ENCODE results near the gene SYNDIG1. TPM values are rescaled to one million over a fixed set of nuclear protein-coding genes. Genes with fewer than 3 reads are reported as not detected.

Gene SYNDIG1
- total RNA-seq: not detected
- polyA plus RNA-seq: not detected

- Mint-ChIP-seq H3K27me3 (peaks cover 51% of the 10 kb centered on the region), H3K4me3 (peak within 1 kb of the TSS in 2 of 4 donors; percentile 29 to 43), H3K4me1 (peaks cover 0 to 6% (median 0%) of the 10 kb centered on the region in 4 donors), H3K27ac (no peak within 1 kb of the TSS), H3K36me3 (no peaks in the 10 kb centered on the region), H3K9me3 (no peaks in the 10 kb centered on the region)
- Histone ChIP-seq H3K27me3 (ENCODE audit: control insufficient read depth, insufficient read depth, low read length) (peaks cover 6% of the 10 kb centered on the region), H3K4me1 (ENCODE audit: control insufficient read depth, insufficient read depth, low read length, poor library complexity, severe bottlenecking) (no peaks in the 10 kb centered on the region), H3K27ac (ENCODE audit: insufficient read depth, low read length, poor library complexity, severe bottlenecking) (no peak within 1 kb of the TSS), H3K4me3 (ENCODE audit: low read depth, low read length) (no peak within 1 kb of the TSS), H3K9me3 (ENCODE audit: control insufficient read depth in 2 of 2, low read length in 2 of 2) (no peaks in the 10 kb centered on the region), H3K36me3 (ENCODE audit: control insufficient read depth, insufficient read depth, low read length) (no peaks in the 10 kb centered on the region)
- no peak for ATAC-seq (ENCODE audit: low read depth in 2 of 2)
- DNase-seq: no peak
Observed at GRCh38 chr20:24469116-24469893, at the start of gene SYNDIG1. SYNDIG1 (plus strand) TSS chr20:24469629; CDS start chr20:24543098, 73,469 bp downstream.

- H3K4me1 ChIP-seq (ENCODE audit: control insufficient read depth, insufficient read depth, low read length, poor library complexity, severe bottlenecking): no peaks in the 10 kb centered on the region
- H3K9me3 ChIP-seq (ENCODE audit: control insufficient read depth in 2 of 2, low read length in 2 of 2): peaks cover 0 to 2% of the 10 kb centered on the region in 2 experiments
- no peaks in the 10 kb centered on the region for H3K27me3 ChIP-seq (ENCODE audit: control insufficient read depth, insufficient read depth, low read length)
- H3K9me3 Mint-ChIP-seq: peaks cover 0 to 17% (median 1%) of the 10 kb centered on the region in 7 donors
- H3K4me3 Mint-ChIP-seq: no peak overlapping the region
- DNase-seq: no peak
- H3K36me3 ChIP-seq (ENCODE audit: control insufficient read depth, insufficient read depth, low read length): no peaks in the 10 kb centered on the region
- no peaks in the 10 kb centered on the region for H3K36me3 Mint-ChIP-seq
- no peak overlapping the region for H3K27ac ChIP-seq (ENCODE audit: insufficient read depth, low read length, poor library complexity, severe bottlenecking)
- H3K4me3 ChIP-seq (ENCODE audit: low read depth, low read length): no peak overlapping the region
- peaks cover 4% of the 10 kb centered on the region for H3K27me3 Mint-ChIP-seq
- no peak overlapping the region for H3K27ac Mint-ChIP-seq
- H3K4me1 Mint-ChIP-seq: no peaks in the 10 kb centered on the region
- no peak for ATAC-seq (ENCODE audit: low read depth in 2 of 2)
Observed at GRCh38 chr20:24419786-24420185, 49.6 kb upstream of the SYNDIG1 start.

GRCh38 chr20:24420567-24420966, 48.9 kb upstream of the SYNDIG1 start:
- DNase-seq (no peak), ATAC-seq (ENCODE audit: low read depth in 2 of 2) (no peak)
- Mint-ChIP-seq H3K9me3 (peaks cover 0 to 14% (median 1%) of the 10 kb centered on the region in 7 donors), H3K4me3 (no peak overlapping the region), H3K27ac (no peak overlapping the region), H3K4me1 (no peaks in the 10 kb centered on the region), H3K36me3 (no peaks in the 10 kb centered on the region), H3K27me3 (peaks cover 4% of the 10 kb centered on the region)
- no peaks in the 10 kb centered on the region for H3K36me3 ChIP-seq (ENCODE audit: control insufficient read depth, insufficient read depth, low read length)
- no peak overlapping the region for H3K27ac ChIP-seq (ENCODE audit: insufficient read depth, low read length, poor library complexity, severe bottlenecking)
- H3K27me3 ChIP-seq (ENCODE audit: control insufficient read depth, insufficient read depth, low read length): no peaks in the 10 kb centered on the region
- H3K4me3 ChIP-seq (ENCODE audit: low read depth, low read length): no peak overlapping the region
- H3K4me1 ChIP-seq (ENCODE audit: control insufficient read depth, insufficient read depth, low read length, poor library complexity, severe bottlenecking): no peaks in the 10 kb centered on the region
- H3K9me3 ChIP-seq (ENCODE audit: control insufficient read depth in 2 of 2, low read length in 2 of 2): no peaks in the 10 kb centered on the region

- ATAC-seq (ENCODE audit: low read depth in 2 of 2) (no peak), DNase-seq (no peak)
- Mint-ChIP-seq H3K27ac (no peak overlapping the region), H3K4me1 (no peaks in the 10 kb centered on the region), H3K27me3 (peaks cover 4% of the 10 kb centered on the region), H3K4me3 (no peak overlapping the region), H3K36me3 (no peaks in the 10 kb centered on the region), H3K9me3 (peaks cover 0 to 9% (median 1%) of the 10 kb centered on the region in 7 donors)
- Histone ChIP-seq H3K4me3 (ENCODE audit: low read depth, low read length) (no peak overlapping the region), H3K4me1 (ENCODE audit: control insufficient read depth, insufficient read depth, low read length, poor library complexity, severe bottlenecking) (no peaks in the 10 kb centered on the region), H3K36me3 (ENCODE audit: control insufficient read depth, insufficient read depth, low read length) (no peaks in the 10 kb centered on the region), H3K27ac (ENCODE audit: insufficient read depth, low read length, poor library complexity, severe bottlenecking) (no peak overlapping the region), H3K9me3 (ENCODE audit: control insufficient read depth in 2 of 2, low read length in 2 of 2) (no peaks in the 10 kb centered on the region), H3K27me3 (ENCODE audit: control insufficient read depth, insufficient read depth, low read length) (no peaks in the 10 kb centered on the region)
Observed at GRCh38 chr20:24421071-24421470, 48.4 kb upstream of the SYNDIG1 start.

GRCh38 chr20:24422091-24422760, 47.2 kb upstream of the SYNDIG1 start:
- peaks cover 0 to 3% (median 0%) of the 10 kb centered on the region in 7 donors for H3K9me3 Mint-ChIP-seq
- Histone ChIP-seq H3K27me3 (ENCODE audit: control insufficient read depth, insufficient read depth, low read length) (no peaks in the 10 kb centered on the region), H3K4me3 (ENCODE audit: low read depth, low read length) (no peak overlapping the region), H3K36me3 (ENCODE audit: control insufficient read depth, insufficient read depth, low read length) (no peaks in the 10 kb centered on the region), H3K27ac (ENCODE audit: insufficient read depth, low read length, poor library complexity, severe bottlenecking) (no peak overlapping the region), H3K9me3 (ENCODE audit: control insufficient read depth in 2 of 2, low read length in 2 of 2) (no peaks in the 10 kb centered on the region), H3K4me1 (ENCODE audit: control insufficient read depth, insufficient read depth, low read length, poor library complexity, severe bottlenecking) (no peaks in the 10 kb centered on the region)
- no peak overlapping the region for H3K27ac Mint-ChIP-seq
- peaks cover 5% of the 10 kb centered on the region for H3K27me3 Mint-ChIP-seq
- no peaks in the 10 kb centered on the region for H3K36me3 Mint-ChIP-seq
- DNase-seq (no peak), ATAC-seq (ENCODE audit: low read depth in 2 of 2) (no peak)
- no peak overlapping the region for H3K4me3 Mint-ChIP-seq
- no peaks in the 10 kb centered on the region for H3K4me1 Mint-ChIP-seq

GRCh38 chr20:24423390-24424313, 45.8 kb upstream of the SYNDIG1 start:
- Histone ChIP-seq H3K36me3 (ENCODE audit: control insufficient read depth, insufficient read depth, low read length) (no peaks in the 10 kb centered on the region), H3K4me3 (ENCODE audit: low read depth, low read length) (no peak overlapping the region), H3K4me1 (ENCODE audit: control insufficient read depth, insufficient read depth, low read length, poor library complexity, severe bottlenecking) (no peaks in the 10 kb centered on the region), H3K27me3 (ENCODE audit: control insufficient read depth, insufficient read depth, low read length) (no peaks in the 10 kb centered on the region), H3K27ac (ENCODE audit: insufficient read depth, low read length, poor library complexity, severe bottlenecking) (no peak overlapping the region), H3K9me3 (ENCODE audit: control insufficient read depth in 2 of 2, low read length in 2 of 2) (peaks cover 0 to 4% of the 10 kb centered on the region in 2 experiments)
- Mint-ChIP-seq H3K9me3 (peaks cover 0 to 3% (median 0%) of the 10 kb centered on the region in 7 donors), H3K36me3 (no peaks in the 10 kb centered on the region), H3K27ac (no peak overlapping the region), H3K4me1 (no peaks in the 10 kb centered on the region), H3K27me3 (peaks cover 9% of the 10 kb centered on the region), H3K4me3 (no peak overlapping the region)
- ATAC-seq (ENCODE audit: low read depth in 2 of 2) (no peak), DNase-seq (no peak)

GRCh38 chr20:24425523-24426135, 43.8 kb upstream of the SYNDIG1 start:
- no peaks in the 10 kb centered on the region for H3K36me3 ChIP-seq (ENCODE audit: control insufficient read depth, insufficient read depth, low read length)
- Mint-ChIP-seq H3K4me1 (no peaks in the 10 kb centered on the region), H3K27ac (no peak overlapping the region)

More at GRCh38 chr20:24425523-24426135, 43.8 kb upstream of the SYNDIG1 start:
- no peaks in the 10 kb centered on the region for H3K27me3 ChIP-seq (ENCODE audit: control insufficient read depth, insufficient read depth, low read length)
- H3K4me3 ChIP-seq (ENCODE audit: low read depth, low read length): no peak overlapping the region
- H3K27ac ChIP-seq (ENCODE audit: insufficient read depth, low read length, poor library complexity, severe bottlenecking): no peak overlapping the region
- peaks cover 0 to 4% of the 10 kb centered on the region in 2 experiments for H3K9me3 ChIP-seq (ENCODE audit: control insufficient read depth in 2 of 2, low read length in 2 of 2)
- Mint-ChIP-seq H3K36me3 (no peaks in the 10 kb centered on the region), H3K27me3 (peaks cover 9% of the 10 kb centered on the region), H3K4me3 (no peak overlapping the region), H3K9me3 (peaks cover 0 to 3% (median 0%) of the 10 kb centered on the region in 7 donors)
- DNase-seq (no peak), ATAC-seq (ENCODE audit: low read depth in 2 of 2) (no peak)
- H3K4me1 ChIP-seq (ENCODE audit: control insufficient read depth, insufficient read depth, low read length, poor library complexity, severe bottlenecking): no peaks in the 10 kb centered on the region

All from CD4-positive, CD25-positive, alpha-beta regulatory T cell (primary cell).